Stimulated activated CD4-positive, alpha-beta T cell treated with anti-CD3 and anti-CD28 coated beads, TNF-alpha, amount 100 ng/mL, for 1 hour (primary cell): ENCODE results near the gene MAZ.

Experiments used
- DNase-seq, 3 donors: peaks; one replicate each; pipeline ENCODE4 v3.0.0-alpha.2; 2020; ENCODE audit warnings: low read depth in 3 of 3, low spot score in 1 of 3

MAZ gene

DNA sequence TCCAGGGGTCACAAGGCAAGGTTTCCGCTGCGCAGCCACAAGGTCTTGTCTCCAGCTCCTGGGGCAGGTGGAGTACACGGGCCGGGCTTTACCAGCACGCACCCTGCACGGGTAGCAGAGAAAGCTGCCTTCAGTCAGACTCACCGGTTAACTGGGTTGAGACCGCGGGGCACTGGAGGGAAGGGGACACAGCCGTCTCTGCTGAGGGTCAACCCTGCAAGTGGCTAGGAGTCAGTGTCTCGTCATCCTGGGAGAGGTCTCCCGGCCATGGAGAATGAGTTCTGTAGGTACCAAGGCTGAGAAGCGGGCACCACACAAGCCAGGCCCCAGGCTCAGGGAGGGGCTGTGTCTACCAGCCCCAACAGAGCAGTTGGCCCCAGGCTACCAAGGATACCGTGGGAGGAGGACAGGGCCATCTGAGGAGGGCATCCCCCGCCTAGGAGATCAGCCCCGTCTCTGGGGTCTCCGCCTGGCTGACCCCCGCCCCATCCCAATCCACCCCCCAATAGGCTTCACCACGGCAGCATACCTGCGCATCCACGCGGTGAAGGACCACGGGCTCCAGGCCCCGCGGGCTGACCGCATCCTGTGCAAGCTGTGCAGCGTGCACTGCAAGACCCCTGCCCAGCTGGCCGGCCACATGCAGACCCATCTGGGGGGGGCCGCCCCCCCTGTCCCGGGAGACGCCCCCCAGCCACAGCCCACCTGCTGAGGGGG is 2.9 kb downstream of the MAZ start:
- DNase-seq: no peak

DNA sequence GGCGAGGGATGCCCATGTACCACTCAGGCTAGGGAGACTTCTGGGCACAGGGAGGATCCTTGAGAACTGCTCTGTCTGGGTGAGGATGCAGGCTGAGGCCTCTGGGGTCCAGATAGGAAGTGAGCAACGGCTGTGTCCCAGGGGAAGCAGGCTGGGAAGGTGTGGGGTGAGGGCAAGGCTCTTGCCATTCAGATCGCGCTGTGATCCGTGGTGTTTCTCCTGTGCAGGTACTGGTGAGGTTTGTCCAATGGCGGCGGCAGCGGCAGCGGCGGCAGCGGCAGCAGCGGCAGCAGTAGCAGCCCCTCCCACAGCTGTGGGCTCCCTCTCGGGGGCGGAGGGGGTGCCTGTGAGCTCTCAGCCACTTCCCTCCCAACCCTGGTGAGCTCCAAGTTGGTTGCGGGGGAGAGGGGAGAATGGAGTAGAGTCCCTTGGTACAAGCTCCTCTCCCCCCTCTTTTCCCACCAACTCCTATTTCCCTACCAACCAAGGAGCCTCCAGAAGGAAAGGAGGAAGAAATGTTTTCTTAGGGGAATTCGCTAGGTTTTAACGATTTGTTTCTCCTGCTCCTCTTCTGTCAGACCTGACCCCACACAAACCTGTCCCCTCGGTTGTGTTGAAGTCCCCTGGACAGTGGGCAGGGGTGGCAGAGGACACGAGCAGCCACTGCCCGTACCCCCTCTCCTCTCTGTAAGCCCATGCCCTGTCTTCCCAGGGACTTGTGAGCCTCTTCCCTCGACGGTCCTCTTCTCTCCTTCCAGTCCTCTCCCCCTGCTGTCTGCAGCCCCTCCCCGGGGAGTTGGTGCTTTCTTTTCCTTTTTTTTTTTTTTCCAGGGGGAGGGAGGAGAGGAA is 3.7 kb downstream of the MAZ start:
- no peak for DNase-seq

DNA sequence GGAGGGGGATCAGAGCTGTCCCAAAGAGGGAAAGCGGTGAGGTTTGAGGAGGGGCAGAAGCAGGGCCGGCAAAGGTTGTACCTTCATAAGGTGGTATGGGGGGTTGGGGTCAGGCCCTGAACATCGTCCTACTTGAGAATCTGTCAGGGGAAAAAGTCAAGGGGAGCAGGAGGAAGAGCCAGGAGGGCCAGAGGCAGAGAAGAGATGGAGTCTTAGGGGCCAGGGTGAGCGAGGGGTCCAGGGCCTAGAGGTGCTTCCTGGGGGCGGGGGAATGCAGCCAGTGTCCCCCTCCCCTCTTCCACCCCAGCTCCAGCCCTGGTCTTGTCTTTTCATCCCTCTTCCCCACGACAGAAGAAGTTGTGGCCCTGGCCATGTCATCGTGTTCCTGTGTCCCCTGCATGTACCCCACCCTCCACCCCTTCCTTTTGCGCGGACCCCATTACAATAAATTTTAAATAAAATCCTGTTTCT is 4.4 kb downstream of the MAZ start:
- no peak for DNase-seq

DNA sequence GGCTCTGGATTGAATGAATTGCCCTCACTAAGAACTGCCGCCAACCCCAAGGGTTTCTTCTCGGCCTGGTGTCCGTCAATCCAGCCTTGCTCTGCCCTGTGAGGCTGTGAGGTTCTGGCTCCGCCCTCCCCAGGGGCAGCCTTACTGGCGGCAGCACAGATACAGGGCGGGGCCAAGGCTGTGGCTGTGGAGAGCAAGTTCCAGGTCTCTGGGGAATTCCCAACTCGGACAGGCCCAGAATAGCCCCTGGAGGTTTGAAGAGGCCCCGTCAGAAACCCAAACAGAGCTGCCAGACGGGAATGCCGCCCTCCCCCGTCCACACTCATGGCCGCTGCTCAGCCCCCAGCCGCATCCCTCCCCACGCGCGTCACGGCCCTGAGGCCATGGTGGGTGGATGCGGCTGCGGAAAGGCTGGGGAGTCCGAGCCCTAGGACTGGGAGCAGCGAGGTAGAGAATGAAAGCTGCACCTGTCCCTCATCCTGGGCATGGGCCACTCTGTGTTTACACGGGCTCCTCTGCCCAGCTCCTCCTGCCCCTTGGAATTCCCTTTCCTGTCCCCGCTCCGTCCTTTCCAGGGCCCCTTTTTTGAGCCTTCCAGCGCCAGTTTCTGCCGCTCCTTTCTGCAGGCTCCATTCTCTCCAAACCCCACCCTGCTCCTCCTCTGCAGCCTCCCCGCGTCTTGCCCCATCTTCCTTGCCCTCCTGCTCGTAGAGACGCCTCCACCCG is 5.0 kb downstream of the MAZ start:
- no peak for DNase-seq

DNA sequence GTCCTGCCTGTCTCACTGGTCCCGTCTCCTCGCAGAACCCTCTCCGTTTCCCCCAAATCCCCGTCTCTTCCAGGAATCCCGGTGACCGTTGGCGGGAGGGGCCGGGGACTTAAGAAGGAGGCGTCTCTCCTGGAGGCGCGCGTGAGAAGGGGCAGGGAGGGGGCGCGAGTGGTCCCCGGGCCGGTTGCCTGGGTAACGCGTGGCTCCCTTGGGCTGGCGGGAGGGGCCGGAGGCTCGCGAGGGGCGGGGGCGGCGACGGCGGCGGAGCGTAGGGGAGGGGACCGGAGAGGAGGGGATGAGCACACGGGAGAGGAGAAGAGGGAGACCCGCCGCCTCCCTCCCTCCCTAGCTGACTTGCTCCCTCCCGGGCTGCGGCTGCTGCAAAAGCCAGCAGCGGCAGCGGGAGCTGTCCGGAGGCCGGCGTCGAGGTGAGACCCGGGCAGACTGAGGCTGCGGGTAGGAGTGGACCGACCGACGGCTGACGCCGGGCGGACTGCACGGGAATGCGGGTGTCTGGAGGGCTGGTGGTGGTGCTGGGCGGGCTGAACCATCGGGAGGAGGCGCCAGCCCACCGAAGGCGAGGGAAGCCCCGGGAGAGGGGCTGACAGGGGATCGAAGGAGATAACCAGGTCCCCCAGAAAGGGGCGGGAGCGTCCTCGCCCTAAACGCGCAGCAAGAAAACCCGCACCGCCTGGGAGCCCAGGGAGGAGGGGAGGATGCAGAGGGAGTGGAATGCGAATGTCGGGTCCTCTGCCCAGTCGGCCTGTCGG is 5.8 kb downstream of the MAZ start, which contains the start of gene PRRT2:
TSS of gene PRRT2 (plus strand) at position 298 of the 770 bp plus-strand sequence. CDS start 862 bp downstream, outside the sequence.
- DNase-seq: no peak

DNA sequence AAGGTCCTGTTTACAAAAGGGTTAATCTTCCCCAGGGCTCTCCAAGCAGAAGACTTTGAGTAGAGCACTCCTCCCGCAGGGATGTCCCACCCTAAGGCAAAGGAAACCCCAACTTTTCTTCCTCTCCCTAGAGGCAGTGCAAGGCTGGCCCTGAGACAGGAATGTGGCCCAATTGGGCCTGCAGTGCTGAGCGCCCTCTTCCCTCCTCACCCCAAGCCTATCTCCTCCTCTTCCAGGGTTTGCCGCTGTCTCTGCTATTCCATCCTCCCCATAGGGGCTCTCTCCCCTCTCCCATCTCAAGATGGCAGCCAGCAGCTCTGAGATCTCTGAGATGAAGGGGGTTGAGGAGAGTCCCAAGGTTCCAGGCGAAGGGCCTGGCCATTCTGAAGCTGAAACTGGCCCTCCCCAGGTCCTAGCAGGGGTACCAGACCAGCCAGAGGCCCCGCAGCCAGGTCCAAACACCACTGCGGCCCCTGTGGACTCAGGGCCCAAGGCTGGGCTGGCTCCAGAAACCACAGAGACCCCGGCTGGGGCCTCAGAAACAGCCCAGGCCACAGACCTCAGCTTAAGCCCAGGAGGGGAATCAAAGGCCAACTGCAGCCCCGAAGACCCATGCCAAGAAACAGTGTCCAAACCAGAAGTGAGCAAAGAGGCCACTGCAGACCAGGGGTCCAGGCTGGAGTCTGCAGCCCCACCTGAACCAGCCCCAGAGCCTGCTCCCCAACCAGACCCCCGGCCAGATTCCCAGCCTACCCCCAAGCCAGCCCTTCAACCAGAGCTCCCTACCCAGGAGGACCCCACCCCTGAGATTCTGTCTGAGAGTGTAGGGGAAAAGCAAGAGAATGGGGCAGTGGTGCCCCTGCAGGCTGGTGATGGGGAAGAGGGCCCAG is 6.7 kb downstream of the MAZ start:
- no peak for DNase-seq

DNA sequence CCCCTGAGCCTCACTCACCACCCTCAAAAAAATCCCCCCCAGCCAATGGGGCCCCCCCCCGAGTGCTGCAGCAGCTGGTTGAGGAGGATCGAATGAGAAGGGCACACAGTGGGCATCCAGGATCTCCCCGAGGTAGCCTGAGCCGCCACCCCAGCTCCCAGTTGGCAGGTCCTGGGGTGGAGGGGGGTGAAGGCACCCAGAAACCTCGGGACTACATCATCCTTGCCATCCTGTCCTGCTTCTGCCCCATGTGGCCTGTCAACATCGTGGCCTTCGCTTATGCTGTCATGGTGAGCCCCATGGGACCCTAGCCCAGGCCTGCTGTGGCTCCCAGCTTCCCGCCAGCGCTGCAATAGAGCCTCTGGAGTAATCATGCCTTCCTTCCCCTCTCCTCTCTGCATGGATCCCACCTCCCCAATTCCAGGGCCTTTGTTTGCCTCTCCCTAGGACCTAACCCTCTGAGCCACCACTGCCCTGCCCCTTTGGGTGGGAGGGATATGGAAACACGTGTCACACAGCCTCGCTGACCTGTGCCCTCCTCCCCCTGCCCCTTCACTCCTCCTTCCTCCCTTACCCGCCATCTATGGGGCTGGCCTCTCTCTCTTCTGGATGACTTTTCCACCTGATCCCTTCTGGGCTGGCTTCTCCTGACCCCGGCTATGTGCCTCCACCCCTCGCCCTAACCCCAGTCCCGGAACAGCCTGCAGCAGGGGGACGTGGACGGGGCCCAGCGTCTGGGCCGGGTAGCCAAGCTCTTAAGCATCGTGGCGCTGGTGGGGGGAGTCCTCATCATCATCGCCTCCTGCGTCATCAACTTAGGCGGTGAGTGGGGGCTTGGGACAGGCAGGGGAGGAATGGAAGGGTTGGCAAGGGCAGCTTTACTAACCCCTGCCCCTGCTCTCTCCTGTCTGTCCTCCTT is 7.6 kb downstream of the MAZ start:
- DNase-seq: no peak

DNA sequence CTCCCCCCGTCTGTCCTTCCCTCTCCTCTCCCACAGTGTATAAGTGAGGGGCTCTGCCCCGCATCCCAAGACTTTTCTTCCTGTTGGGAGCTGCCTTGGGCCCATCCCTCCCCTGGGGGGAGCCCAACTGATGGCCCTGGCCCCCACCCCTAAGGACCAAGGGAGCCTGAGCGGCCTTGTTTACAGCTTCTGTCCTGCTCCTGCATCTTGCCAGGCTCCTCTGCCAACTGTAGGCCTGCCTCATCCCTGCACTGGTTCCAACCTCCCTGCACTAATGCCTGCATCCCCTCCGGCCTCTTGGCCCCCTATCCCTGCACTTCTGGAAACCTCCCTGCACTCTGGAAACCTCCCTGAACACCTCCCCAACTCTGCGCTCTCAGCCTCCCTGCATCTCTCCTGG is 8.3 kb downstream of the MAZ start:
- no peak for DNase-seq

DNA sequence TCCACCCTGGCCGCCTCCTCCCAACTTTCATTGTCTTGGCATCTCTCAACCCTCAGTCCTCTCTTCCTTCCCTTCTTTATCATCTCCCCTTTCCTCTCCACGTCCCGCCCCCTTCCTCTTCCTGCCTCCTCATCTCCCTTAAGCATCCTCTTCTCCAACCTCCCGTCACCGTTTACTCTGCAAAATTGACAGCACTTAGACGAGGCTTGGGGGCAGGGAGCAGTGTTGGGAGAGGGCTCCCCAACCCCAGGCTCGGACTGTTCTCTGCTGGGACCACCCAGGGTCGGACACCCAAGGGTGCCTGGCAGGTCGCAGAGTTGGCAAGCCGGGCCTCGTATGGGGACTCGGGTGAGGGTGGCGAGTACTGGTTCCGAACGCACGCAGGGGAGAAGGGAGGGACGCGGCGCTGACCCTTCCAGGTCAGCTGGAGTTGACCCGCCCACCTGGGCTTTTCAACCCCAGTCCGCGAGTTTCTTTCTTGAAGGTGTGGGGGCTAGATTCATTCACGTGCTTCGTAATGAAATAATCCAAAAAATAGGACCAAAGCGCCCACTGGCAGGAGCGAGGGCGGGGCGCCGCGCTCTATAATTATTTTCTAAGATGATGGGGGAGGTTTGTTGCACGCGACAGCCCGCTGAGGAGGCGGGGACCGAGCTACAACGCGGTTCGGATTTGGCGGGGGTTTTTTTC is 8.8 kb downstream of the MAZ start:
- DNase-seq: no peak

DNA sequence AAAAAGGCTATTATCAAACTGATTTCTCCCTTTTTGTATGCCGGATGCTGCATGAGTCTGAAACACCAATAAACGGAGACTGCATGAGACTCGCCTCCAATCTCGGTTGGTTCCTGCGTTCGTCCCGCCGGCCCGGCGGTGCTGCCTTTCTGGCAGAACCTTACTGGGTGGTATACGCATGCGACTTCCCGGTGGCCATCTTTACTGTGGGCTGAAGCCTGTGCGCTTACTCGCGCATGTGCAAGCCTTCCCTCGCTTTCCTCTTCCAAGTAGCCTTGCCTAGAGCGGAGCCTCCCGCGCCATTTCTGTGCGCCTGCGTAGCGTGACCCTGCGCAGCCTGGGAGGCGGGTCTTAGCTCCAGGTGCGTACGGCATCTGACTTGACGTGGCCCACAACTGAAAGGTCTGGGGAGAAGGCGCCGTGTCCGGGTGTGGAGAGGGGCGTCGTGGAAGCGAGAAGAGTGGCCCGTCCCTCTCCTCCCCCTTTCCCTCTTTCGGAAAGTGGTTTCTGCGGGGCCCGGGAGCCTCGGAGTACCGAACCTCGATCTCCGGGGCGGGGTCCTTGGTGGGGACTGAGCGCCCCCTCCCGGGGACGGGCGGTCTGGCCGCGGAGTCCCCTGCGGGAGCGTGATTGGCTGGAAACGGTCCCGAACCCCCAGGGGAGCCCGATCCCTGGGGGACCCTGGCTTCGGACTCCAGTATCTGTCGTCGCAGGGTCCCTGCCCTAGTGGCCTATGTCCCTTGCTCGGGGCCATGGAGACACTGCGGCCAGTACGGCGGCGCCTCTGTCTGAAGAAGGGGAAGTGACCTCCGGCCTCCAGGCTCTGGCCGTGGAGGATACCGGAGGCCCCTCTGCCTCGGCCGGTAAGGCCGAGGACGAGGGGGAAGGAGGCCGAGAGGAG is 9.7 kb downstream of the MAZ start, which contains the start of gene PAGR1:
TSS of gene PAGR1 (plus strand) at position 360 of the 901 bp plus-strand sequence. CDS start at position 734, 374 bp downstream.
- peak; percentile 96 to 99 (median 97) for DNase-seq

DNA sequence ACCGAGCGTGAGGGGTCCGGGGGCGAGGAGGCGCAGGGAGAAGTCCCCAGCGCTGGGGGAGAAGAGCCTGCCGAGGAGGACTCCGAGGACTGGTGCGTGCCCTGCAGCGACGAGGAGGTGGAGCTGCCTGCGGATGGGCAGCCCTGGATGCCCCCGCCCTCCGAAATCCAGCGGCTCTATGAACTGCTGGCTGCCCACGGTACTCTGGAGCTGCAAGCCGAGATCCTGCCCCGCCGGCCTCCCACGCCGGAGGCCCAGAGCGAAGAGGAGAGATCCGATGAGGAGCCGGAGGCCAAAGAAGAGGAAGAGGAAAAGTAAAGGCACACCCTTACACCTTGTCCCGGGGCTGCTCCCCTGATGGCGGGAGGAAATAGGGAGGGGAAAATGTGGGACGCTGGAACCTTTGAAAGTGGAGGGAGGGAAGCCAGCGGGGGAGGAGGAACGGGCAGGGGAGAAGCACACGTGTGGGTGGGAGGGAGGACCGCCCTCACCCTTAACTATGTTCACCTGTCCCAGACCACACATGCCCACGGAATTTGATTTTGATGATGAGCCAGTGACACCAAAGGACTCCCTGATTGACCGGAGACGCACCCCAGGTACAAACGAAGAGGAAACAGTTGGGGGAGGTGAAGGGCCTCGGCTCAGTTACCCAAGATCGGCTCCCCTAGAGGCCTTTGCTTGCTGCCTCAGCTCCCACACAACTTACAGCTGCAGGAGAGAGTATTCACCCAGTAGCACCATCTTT is 10.5 kb downstream of the MAZ start:
- no peak for DNase-seq

DNA sequence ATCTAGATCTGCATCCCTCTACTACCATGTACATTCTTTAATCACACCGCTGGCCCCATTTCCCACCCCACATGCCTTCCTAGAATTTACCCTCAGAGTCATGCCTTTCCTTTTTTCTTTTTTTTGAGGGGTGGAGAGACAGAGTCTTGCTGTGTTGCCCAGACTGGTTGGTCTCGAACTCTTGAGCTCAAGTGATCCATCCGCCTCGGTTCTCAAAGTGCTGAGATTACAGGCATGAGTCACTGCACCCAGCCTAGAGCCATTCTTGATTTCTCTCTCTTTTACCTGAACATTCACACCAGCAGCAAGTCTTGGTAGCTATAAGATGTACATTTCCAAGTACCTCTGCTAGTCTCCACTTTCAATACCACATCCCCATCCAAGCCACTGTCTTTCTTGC is 11.8 kb downstream of the MAZ start:
- DNase-seq: no peak

DNA sequence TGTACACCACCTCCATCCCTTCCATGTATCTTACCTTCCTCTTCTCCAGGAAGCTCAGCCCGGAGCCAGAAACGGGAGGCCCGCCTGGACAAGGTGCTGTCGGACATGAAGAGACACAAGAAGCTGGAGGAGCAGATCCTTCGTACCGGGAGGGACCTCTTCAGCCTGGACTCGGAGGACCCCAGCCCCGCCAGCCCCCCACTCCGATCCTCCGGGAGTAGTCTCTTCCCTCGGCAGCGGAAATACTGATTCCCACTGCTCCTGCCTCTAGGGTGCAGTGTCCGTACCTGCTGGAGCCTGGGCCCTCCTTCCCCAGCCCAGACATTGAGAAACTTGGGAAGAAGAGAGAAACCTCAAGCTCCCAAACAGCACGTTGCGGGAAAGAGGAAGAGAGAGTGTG is 13.2 kb downstream of the MAZ start:
- no peak for DNase-seq

DNA sequence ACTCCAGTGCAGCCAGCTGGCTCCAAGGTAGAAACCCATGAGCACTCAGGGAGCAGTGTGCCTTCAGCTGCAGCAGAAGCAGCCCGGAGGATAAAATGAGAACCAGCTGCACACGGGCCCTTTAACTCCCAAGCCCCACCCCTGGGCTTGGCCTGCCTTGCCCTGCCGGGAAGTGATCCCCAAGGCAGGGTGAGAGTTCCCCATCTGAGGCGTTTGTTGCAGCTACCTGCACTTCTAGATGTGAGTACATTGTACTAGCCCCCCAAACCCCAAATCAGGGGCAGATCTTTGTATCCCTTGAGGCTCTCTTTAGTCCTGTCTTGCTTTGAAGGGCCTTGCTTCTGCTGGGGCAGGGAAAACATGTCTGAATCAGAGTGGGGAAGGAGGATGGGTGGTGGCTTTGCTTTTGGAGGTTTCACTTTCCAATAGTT is 14.0 kb downstream of the MAZ start, which contains the start of gene MVP:
TSS of gene MVP (plus strand) at position 192 of the 431 bp plus-strand sequence. CDS start 10,088 bp downstream, outside the sequence.
- DNase-seq: no peak

DNA sequence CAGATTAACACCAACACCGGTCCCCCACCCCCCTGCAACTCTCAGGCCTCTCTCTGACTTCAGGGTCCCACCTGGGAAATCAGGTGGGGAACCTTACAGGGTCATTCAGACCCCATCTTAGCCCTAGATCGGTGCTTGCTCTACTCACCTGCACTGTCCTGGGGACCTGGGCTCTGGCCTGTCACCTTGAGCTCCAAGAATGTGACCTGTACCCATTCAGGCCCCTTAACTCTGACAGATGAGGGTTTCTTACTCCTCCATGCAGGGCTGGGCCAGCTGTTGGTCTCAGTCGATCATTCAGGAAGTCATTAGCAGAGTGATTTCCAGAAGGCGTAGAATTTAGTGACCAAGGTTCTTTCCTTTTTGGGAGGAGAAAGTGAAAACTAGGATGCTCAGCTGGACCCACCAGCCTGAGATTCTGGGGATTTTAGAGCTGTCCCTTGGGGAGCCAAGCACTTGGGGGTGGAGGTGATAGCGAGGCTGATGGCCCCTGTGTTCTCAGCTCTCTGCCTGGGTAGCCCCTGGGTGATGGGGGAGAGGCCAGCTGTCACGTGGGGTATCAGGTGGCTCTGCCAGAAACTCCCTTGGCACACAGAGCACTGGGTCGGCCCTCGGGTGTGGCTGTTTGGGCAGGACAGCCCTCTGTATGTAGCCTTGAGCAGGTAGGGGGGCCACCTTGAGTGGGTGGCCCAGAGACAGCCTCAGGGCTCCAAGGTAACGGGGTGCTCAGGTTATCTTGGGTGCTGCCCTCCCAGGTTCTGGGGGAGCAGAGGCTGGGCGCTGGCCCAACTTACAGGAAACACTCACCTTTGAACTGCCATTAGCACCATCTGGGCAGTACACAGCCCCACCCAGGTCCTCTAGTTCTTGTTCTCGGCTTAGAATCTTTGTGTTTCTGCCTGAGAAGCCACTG is 14.7 kb downstream of the MAZ start:
- DNase-seq: no peak
